Activated CD4-positive, alpha-beta T cell treated with anti-CD3 and anti-CD28 coated beads for 36 hours (primary cell): ENCODE measurements around the gene DPY30. TPM values are rescaled to one million over a fixed set of nuclear protein-coding genes. Genes with fewer than 3 reads are reported as not detected.

ENCODE experiments used
- ATAC-seq: fragments of 200-7000 bp; cut with Tn5 transposase; one replicate; pipeline ENCODE4 v1.10.0; 2021; ENCODE audit warnings: mild to moderate bottlenecking, moderate library complexity
- CTCF ChIA-PET: fragments of 350-600 bp; sonication (Branson Sonifier 250); formaldehyde crosslinking; loops from one replicate; lab custom pipeline; 2021; ENCODE audit warnings: antibody characterized with exemption; lab: Charles Lee
- POLR2A ChIA-PET: fragments of 350-600 bp; sonication (Branson Sonifier 250); formaldehyde crosslinking; loops from one replicate; lab custom pipeline; 2021; ENCODE audit warnings: antibody characterized with exemption, inconsistent platforms; lab: Charles Lee
- DNase-seq: peaks from one replicate; pipeline ENCODE4 v3.0.0-alpha.2; 2020
- H3K27ac Mint-ChIP-seq: one replicate; pipeline ENCODE4 v1.8.0; 2021; ENCODE audit warnings: mixed read lengths
- H3K27me3 Mint-ChIP-seq: one replicate; pipeline ENCODE4 v1.8.0; 2021; ENCODE audit warnings: mixed read lengths
- H3K36me3 Mint-ChIP-seq: one replicate; pipeline ENCODE4 v1.8.0; 2021; ENCODE audit warnings: low read depth, mixed read lengths
- H3K4me1 Mint-ChIP-seq: one replicate; pipeline ENCODE4 v1.8.0; 2021; ENCODE audit warnings: mixed read lengths
- H3K4me3 Mint-ChIP-seq: one replicate; pipeline ENCODE4 v1.8.0; 2021; ENCODE audit warnings: mild to moderate bottlenecking, moderate library complexity, mixed read lengths
- H3K9me3 Mint-ChIP-seq: one replicate; pipeline ENCODE4 v1.8.0; 2021; ENCODE audit warnings: low read depth, mixed read lengths
- intact Hi-C, 2 experiments: fragments of 100-400 bp; cut with DNase I in 1 of 2; cut with micrococcal nuclease in 1 of 2; formaldehyde crosslinking; loops; one replicate each; pipeline versions ENCODE4 v1.14.2 to v1.15.1; 2022 to 2024; cut with DNase I, micrococcal nuclease
- total RNA-seq, 2 experiments: library from RNA; stranded (reverse); gene quantifications; one replicate each; pipeline ENCODE4 v1.2.3, GENCODE V29; 2021

DPY30 gene
- total RNA-seq, 2 experiments from 2014 or later, result 74.2 to 78.6 TPM

GRCh38 chr2:31992934-31993333 lies 46.7 kb downstream of the DPY30 start:
- intact Hi-C loops, result no loop called here
- Mint-ChIP-seq H3K27ac (no peak overlapping the region), H3K27me3 (no peaks in the 10 kb centered on the region), H3K9me3 (no peaks in the 10 kb centered on the region), H3K4me1 (peaks cover 53% of the 10 kb centered on the region), H3K36me3 (peaks cover 11% of the 10 kb centered on the region), H3K4me3 (no peak overlapping the region)
- no peak for ATAC-seq
- POLR2A ChIA-PET, result no interaction called here
- CTCF ChIA-PET, result interaction anchor here (0.8 to 1.7 kb wide), 2 partner anchors 16 to 17 kb away, joined by 3 to 4 read pairs; no protein-coding TSS in a partner anchor
- DNase-seq, result no peak

DNA sequence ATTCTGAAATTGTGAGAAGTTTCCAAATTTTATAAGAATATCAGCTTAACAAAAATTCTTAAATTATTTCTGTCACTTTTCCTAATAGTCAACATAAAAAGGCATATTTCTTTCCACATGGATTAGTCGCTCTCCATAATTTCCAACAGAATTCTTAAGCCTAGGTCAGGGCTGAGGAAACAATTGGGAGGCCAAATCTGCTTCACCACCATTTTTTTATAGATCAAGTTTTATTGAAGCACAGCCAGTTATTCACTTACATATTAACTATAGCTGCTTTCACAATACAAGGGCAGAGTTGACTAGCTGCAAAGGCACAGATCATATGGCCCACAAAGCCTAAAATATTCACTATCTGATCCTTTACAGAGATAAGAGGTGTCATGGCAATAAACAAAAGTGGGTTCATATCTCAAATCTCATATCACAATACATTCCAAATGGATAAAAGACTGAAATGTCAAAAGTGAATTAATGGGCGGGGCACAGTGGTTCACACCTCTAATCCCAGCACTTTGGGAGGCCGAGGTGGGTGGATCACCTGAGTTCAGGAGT lies 47.5 kb downstream of the DPY30 start:
- intact Hi-C loops, result no loop called here
- Mint-ChIP-seq H3K4me3 (no peak overlapping the region), H3K27ac (no peak overlapping the region), H3K4me1 (peaks cover 52% of the 10 kb centered on the region), H3K9me3 (no peaks in the 10 kb centered on the region), H3K36me3 (peaks cover 11% of the 10 kb centered on the region), H3K27me3 (no peaks in the 10 kb centered on the region)
- ATAC-seq, result no peak
- POLR2A ChIA-PET, result no interaction called here
- CTCF ChIA-PET, result interaction anchor here (1.7 kb wide), 1 partner anchor 16 kb away, joined by 4 read pairs; no protein-coding TSS in a partner anchor
- no peak for DNase-seq

DNA sequence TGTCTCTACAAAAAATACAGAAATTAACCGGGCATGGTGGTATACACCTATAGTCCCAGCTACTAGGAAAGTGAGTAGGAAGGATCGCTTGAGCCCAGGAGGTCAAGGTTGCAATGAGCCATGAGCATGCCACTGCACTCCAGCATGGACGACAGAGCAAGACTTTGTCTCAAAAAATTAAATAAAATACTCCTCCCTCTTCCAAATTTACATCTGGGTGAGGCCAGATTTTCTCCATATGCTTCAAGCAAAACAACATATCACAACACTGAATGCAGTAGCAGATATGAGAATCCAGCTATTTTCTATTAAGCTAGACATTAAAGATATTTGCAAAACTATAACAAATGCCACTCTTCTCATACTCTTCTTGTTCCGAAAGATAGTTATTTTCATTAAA lies 49.7 kb downstream of the DPY30 start:
- Mint-ChIP-seq H3K4me1 (peaks cover 42% of the 10 kb centered on the region), H3K9me3 (no peaks in the 10 kb centered on the region), H3K4me3 (no peak overlapping the region), H3K27me3 (no peaks in the 10 kb centered on the region), H3K27ac (no peak overlapping the region), H3K36me3 (peaks cover 6% of the 10 kb centered on the region)
- intact Hi-C loops, result no loop called here
- POLR2A ChIA-PET, result interaction anchor here (0.7 kb wide), 1 partner anchor 96 kb away, joined by 5 read pairs; no protein-coding TSS in a partner anchor
- ATAC-seq (no peak), DNase-seq (no peak)
- CTCF ChIA-PET, result interaction anchor here (0.6 kb wide), 1 partner anchor 365 kb away, joined by 3 read pairs; no protein-coding TSS in a partner anchor

- DNase-seq (peak; percentile 35), ATAC-seq (peak; percentile 91)
- Mint-ChIP-seq H3K4me3 (no peak overlapping the region), H3K9me3 (no peaks in the 10 kb centered on the region), H3K27me3 (no peaks in the 10 kb centered on the region), H3K27ac (peak overlapping the region; percentile 21), H3K36me3 (peaks cover 13% of the 10 kb centered on the region), H3K4me1 (peaks cover 34% of the 10 kb centered on the region)
- intact Hi-C loops, result no loop called here
- ChIA-PET POLR2A (interaction anchor here (0.6 kb wide), 1 partner anchor 75 kb away, joined by 3 read pairs; no protein-coding TSS in a partner anchor), CTCF (interaction anchor here (1.2 kb wide), 1 partner anchor 28 kb away, joined by 3 read pairs; no protein-coding TSS in a partner anchor)
These were observed 52.0 kb downstream of the DPY30 start for GRCh38 chr2:31987454-31988220.

DNA sequence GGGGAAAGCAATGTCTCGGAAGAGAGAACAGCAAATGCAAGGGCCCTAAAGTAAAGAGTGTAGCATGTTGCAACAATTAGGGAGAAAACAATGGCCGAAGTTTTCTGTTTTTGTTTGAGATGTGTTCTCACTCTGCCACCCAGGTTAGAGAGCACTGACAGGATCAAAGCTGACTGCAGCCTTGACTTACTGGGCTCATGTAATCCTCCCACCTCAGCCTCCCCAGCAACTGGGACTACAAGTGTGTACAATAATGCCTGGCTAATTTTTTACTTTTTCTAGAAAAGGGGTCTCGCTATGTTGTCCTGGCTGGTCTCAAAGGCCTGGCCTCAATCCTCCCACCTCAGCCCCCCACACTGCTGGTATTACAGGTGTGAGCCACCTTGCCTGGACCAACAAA lies 52.7 kb downstream of the DPY30 start:
- intact Hi-C loops, result no loop called here
- no peak for DNase-seq
- Mint-ChIP-seq H3K27me3 (no peaks in the 10 kb centered on the region), H3K9me3 (no peaks in the 10 kb centered on the region), H3K4me1 (peaks cover 30% of the 10 kb centered on the region), H3K27ac (no peak overlapping the region), H3K36me3 (peaks cover 13% of the 10 kb centered on the region), H3K4me3 (no peak overlapping the region)
- ChIA-PET POLR2A (no interaction called here), CTCF (no interaction called here)
- ATAC-seq, result no peak

DNA sequence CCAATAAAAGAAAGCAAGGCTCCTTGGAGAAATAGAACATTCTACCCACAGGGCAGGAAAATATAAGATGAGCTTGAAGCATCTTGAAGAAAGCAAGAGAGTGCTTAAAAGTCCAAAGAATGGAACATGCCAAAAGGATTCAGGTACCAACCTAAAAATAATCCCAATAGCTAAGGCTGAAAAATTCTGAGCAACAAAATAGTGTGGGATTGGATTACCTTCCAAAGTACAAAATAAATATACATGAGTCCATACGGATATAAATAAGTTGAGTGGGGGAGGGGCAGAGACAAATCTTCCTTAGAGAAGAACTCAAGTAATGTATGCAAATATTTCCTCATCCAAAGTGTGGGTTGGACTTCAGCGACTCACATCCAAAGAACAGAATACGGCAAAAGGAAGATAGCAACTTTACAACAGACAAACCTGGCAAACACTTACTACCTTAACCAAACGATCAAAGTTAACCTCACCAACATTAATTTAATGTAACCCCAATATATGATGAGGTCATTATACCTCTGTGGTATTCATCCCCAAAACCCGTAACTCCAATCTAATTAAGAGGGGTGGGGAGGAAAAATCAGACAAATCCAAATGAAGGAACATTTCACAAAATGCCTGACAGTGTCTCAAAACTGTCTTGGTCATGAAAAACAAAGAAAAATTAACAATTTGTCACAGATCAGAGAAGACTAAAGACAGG lies 55.7 kb downstream of the DPY30 start:
- Mint-ChIP-seq H3K36me3 (peaks cover 11% of the 10 kb centered on the region), H3K4me1 (peaks cover 39% of the 10 kb centered on the region), H3K27me3 (no peaks in the 10 kb centered on the region), H3K27ac (no peak overlapping the region), H3K4me3 (no peak overlapping the region), H3K9me3 (peaks cover under 1% of the 10 kb centered on the region)
- intact Hi-C loops, result no loop called here
- POLR2A ChIA-PET, result no interaction called here
- DNase-seq (no peak), ATAC-seq (no peak)
- CTCF ChIA-PET, result interaction anchor here (0.9 kb wide), 1 partner anchor 28 kb away, joined by 3 read pairs; no protein-coding TSS in a partner anchor

DNA sequence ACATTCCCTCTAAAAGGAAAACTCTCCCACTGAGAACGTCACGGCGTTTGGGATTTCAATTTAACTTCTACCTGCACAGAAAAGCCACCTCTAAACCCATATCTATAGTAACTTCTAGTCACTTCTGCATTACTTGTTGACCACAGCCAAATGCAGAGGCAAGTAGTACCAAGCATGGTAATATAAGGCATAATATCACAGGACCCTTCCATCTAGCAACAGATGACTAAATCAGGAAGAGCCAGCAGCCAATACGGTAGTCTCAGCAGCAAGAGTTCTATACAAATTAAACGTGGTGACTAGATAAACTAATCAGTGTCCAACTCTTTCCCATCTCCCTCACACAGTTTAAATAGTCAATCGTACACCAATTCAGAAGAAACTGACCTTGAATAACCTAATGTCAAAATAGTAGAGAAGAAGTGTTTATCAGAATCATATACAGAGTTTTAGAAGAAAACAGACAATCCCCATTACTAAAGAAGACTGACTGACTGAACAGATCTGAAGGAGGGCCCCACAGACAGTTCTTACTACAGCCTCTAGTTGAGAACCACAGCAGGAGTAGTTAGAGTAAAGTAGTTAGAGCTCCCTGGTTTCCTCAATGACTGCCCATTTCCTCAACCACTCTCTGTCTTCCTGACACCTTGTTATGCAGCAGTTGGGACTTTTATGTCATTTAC lies 58.8 kb downstream of the DPY30 start:
- Mint-ChIP-seq H3K36me3 (peaks cover 16% of the 10 kb centered on the region), H3K27me3 (no peaks in the 10 kb centered on the region), H3K9me3 (peaks cover 2% of the 10 kb centered on the region), H3K4me3 (no peak overlapping the region), H3K27ac (peak overlapping the region; percentile 62), H3K4me1 (peaks cover 24% of the 10 kb centered on the region)
- ATAC-seq (peak; percentile 90), DNase-seq (no peak)
- ChIA-PET POLR2A (no interaction called here), CTCF (interaction anchor here (0.6 kb wide), 1 partner anchor 1577 kb away, joined by 4 read pairs; no protein-coding TSS in a partner anchor)
- intact Hi-C loops, result no loop called here

- H3K4me3 Mint-ChIP-seq, result no peak overlapping the region
- H3K9me3 Mint-ChIP-seq, result peaks cover 2% of the 10 kb centered on the region
- ChIA-PET CTCF (no interaction called here), POLR2A (no interaction called here)
- intact Hi-C loops, result no loop called here
- DNase-seq (no peak), ATAC-seq (no peak)
- H3K27ac Mint-ChIP-seq, result no peak overlapping the region
- H3K36me3 Mint-ChIP-seq, result peaks cover 18% of the 10 kb centered on the region
- peaks cover 26% of the 10 kb centered on the region for H3K4me1 Mint-ChIP-seq
- H3K27me3 Mint-ChIP-seq, result no peaks in the 10 kb centered on the region
These were observed 59.6 kb downstream of the DPY30 start for GRCh38 chr2:31979956-31980355.

GRCh38 chr2:31979018-31979417 lies 60.6 kb downstream of the DPY30 start:
- Mint-ChIP-seq H3K27ac (no peak overlapping the region), H3K4me1 (peaks cover 32% of the 10 kb centered on the region), H3K36me3 (peaks cover 13% of the 10 kb centered on the region), H3K4me3 (no peak overlapping the region), H3K9me3 (peaks cover 2% of the 10 kb centered on the region), H3K27me3 (no peaks in the 10 kb centered on the region)
- POLR2A ChIA-PET, result interaction anchor here (0.7 kb wide), 1 partner anchor 187 kb away, joined by 4 read pairs; the partner anchor contains the start of gene SLC30A6
- intact Hi-C loops, result no loop called here
- no peak for DNase-seq
- CTCF ChIA-PET, result interaction anchor here (0.9 kb wide), 1 partner anchor 18 kb away, joined by 3 read pairs; no protein-coding TSS in a partner anchor
- ATAC-seq, result no peak

- Mint-ChIP-seq H3K27me3 (no peaks in the 10 kb centered on the region), H3K4me1 (peaks cover 34% of the 10 kb centered on the region), H3K36me3 (peaks cover 8% of the 10 kb centered on the region), H3K9me3 (peaks cover 2% of the 10 kb centered on the region), H3K27ac (no peak overlapping the region), H3K4me3 (no peak overlapping the region)
- no peak for ATAC-seq
- no peak for DNase-seq
- ChIA-PET CTCF (no interaction called here), POLR2A (no interaction called here)
- intact Hi-C loops, result no loop called here
These were observed 61.2 kb downstream of the DPY30 start for GRCh38 chr2:31978436-31978835.
